GM12878 (cell line): ENCODE data around the gene SELPLG. TPM values are rescaled to one million over a fixed set of nuclear protein-coding genes. Genes with fewer than 3 reads are reported as not detected.

Experiments
- ATAC-seq: fragments of 200-7000 bp; cut with Tn5 transposase; 3 replicates; pipeline ENCODE4 v1.9.1; 2020; ENCODE audit warnings: mild to moderate bottlenecking, moderate library complexity
- BruUV-seq: library from RNA; stranded (reverse); fragments of 400-500 nt; replicated peaks from 2 replicates; lab custom pipeline; 2021; lab: Mats Ljungman, UMichigan
- CTCF ChIA-PET: fragments of 300-600 bp; sonication (Branson Sonifier 250); formaldehyde crosslinking; extraction: SDS; loops from one replicate; lab custom pipeline; 2021; ENCODE audit warnings: inconsistent platforms; lab: Yijun Ruan, JAX
- POLR2A ChIA-PET: fragments of 350-600 bp; formaldehyde crosslinking; extraction: SDS; loops from one replicate; lab custom pipeline; 2021; ENCODE audit warnings: inconsistent platforms; lab: Charles Lee
- RAD21 ChIA-PET: fragments of 300-600 bp; sonication (Branson Sonifier 250); formaldehyde crosslinking; loops from one replicate; lab custom pipeline; 2023; ENCODE audit warnings: antibody characterized with exemption; ENCODE audit not compliant: unreplicated experiment; lab: Charles Lee
- SMC1A ChIA-PET: fragments of 300-600 bp; sonication (Branson Sonifier 250); formaldehyde crosslinking; loops from one replicate; lab custom pipeline; 2023; ENCODE audit not compliant: unreplicated experiment, uncharacterized antibody; lab: Charles Lee
- DNase-seq: peaks from one replicate; pipeline ENCODE4 v3.0.0-alpha.2; 2011; ENCODE audit warnings: low read depth, low spot score
- FAIRE-seq: peaks from 3 replicates; lab custom pipeline; 2011; peaks lifted over from hg19 to GRCh38; lab: Jason Lieb, UNC
- H2AFZ ChIP-seq: 2 replicates; pipeline ENCODE4 v1.6.0; 2011; ENCODE audit warnings: low read depth, low read length, control low read depth; ENCODE audit not compliant: control insufficient read depth
- H3K27ac ChIP-seq: 2 replicates; pipeline ENCODE4 v1.5.1; 2011; ENCODE audit warnings: control low read depth; ENCODE audit not compliant: control insufficient read depth, insufficient read depth
- H3K27me3 ChIP-seq, 2 experiments: replicated peaks in 1 of 2; 2 replicates each; pipeline versions ENCODE4 v1.6.0 to v1.6.1; 2011; ENCODE audit warnings: low read length in 1 of 2; ENCODE audit not compliant: control insufficient read depth in 2 of 2, insufficient read depth in 2 of 2
- H3K36me3 ChIP-seq, 2 experiments: 2 replicates each; pipeline ENCODE4 v1.5.1; 2011; ENCODE audit warnings: low read length in 1 of 2; ENCODE audit not compliant: control insufficient read depth in 2 of 2, insufficient read depth in 2 of 2
- H3K4me1 ChIP-seq: 2 replicates; pipeline ENCODE4 v1.6.1; 2011; ENCODE audit warnings: mild to moderate bottlenecking, low read length, moderate library complexity, mixed read lengths; ENCODE audit not compliant: control insufficient read depth, insufficient read depth
- H3K4me2 ChIP-seq: 2 replicates; pipeline ENCODE4 v1.6.0; 2011; ENCODE audit warnings: control low read depth; ENCODE audit not compliant: control insufficient read depth, insufficient read depth
- H3K4me3 ChIP-seq: fragments of 200-600 bp; sonication (generic); 2 replicates; pipeline ENCODE4 v1.5.1; 2016
- H3K79me2 ChIP-seq: 2 replicates; pipeline ENCODE4 v1.6.0; 2011; ENCODE audit warnings: low read length; ENCODE audit not compliant: control insufficient read depth, insufficient read depth
- H3K9ac ChIP-seq: 2 replicates; pipeline ENCODE4 v1.8.0; 2011; ENCODE audit warnings: low read length, control low read depth, mixed read lengths; ENCODE audit not compliant: control insufficient read depth, insufficient read depth
- H3K9me3 ChIP-seq: replicated peaks from 3 replicates; pipeline ENCODE4 v1.5.1; 2011; ENCODE audit warnings: mild to moderate bottlenecking, low read length; ENCODE audit not compliant: control insufficient read depth, insufficient read depth
- H4K20me1 ChIP-seq: 2 replicates; pipeline ENCODE4 v1.6.0; 2011; ENCODE audit not compliant: control insufficient read depth, insufficient read depth
- ATF7 ChIP-seq: fragments of 450-650 bp; IDR thresholded peaks from 2 replicates; pipeline ENCODE4 v1.6.1; 2016; ENCODE audit warnings: low read depth, mild to moderate bottlenecking
- GATAD2B ChIP-seq: fragments of 450-650 bp; conservative IDR thresholded peaks from 2 replicates; pipeline ENCODE4 v1.6.1; 2017; ENCODE audit warnings: low read depth, mild to moderate bottlenecking, moderate library complexity
- MYB ChIP-seq: fragments of 150-350 bp; IDR thresholded peaks from 2 replicates; pipeline ENCODE4 v1.6.1; 2014; ENCODE audit warnings: mild to moderate bottlenecking, low read depth, low read length, borderline replicate concordance
- NBN ChIP-seq: fragments of 450-650 bp; IDR thresholded peaks from 2 replicates; pipeline ENCODE4 v1.6.1; 2016
- RB1 ChIP-seq: fragments of 450-650 bp; formaldehyde crosslinking; IDR thresholded peaks from 2 replicates; pipeline ENCODE4 v1.6.1; 2017; ENCODE audit warnings: mild to moderate bottlenecking, borderline replicate concordance
- RBBP5 ChIP-seq: fragments of 200-600 bp; sonication (generic); conservative IDR thresholded peaks from 2 replicates; pipeline ENCODE4 v1.6.1; 2016
- SMARCA5 ChIP-seq: fragments of 450-650 bp; IDR thresholded peaks from 2 replicates; pipeline ENCODE4 v1.6.1; 2017; ENCODE audit warnings: mild to moderate bottlenecking
- WGBS: methylation state at CpG from one replicate; pipeline ENCODE4 v1.1.6; 2016; ENCODE audit warnings: low lambda C conversion rate; ENCODE audit not compliant: insufficient replicate concordance, insufficient coverage; ENCODE audit errors: missing lambda C conversion rate; 5-methylcytosine and 5-hydroxymethylcytosine counted together
- in situ Hi-C: fragments of 300-500 bp; cut with MboI; formaldehyde crosslinking; loops from 9 replicates; pipeline ENCODE4 v1.14.3; 2018; ENCODE audit warnings: mixed read lengths
- intact Hi-C: fragments of 100-400 bp; cut with micrococcal nuclease; formaldehyde crosslinking; loops from one replicate; pipeline ENCODE4 v1.14.2; 2022; ENCODE audit not compliant: unreplicated experiment
- polyA plus RNA-seq, 11 experiments: library from polyadenylated mRNA; depleted of rRNA in 4 of 11; unstranded in 6 of 11; stranded (reverse) in 5 of 11; fragments of >200 nt; fragmentation: Nextera tagmentation in 4 of 11; fragmentation: Illumina TruSeq in 1 of 11; extraction: Ambion mirVana in 4 of 11; extraction: Trizol in 1 of 11; gene quantifications; 1 replicate in 1 of 11; 2 replicates in 10 of 11; pipeline versions ENCODE4 v1.2.1 to v1.2.3, GENCODE V29; 2011 to 2016; ENCODE audit warnings: inconsistent platforms in 2 of 11, missing spikeins in 2 of 11, low read depth in 1 of 11
- total RNA-seq, 4 experiments: library from RNA; depleted of rRNA in 3 of 4; stranded (reverse); fragments of >200 nt in 3 of 4; fragmentation: Illumina TruSeq in 1 of 4; extraction: Trizol in 1 of 4; gene quantifications; 2 replicates each; pipeline versions ENCODE4 v1.2.1 to v1.2.3, GENCODE V29; 2013 to 2021
- TF ChIP-seq, protein P1 (sequence below): fragments of 450-650 bp; IDR thresholded peaks from 2 replicates; pipeline ENCODE4 v1.6.1; 2016; ENCODE audit warnings: mild to moderate bottlenecking
- TF ChIP-seq, protein P2 (sequence below): fragments of 450-650 bp; formaldehyde crosslinking; IDR thresholded peaks from 2 replicates; pipeline ENCODE4 v1.4.0; 2022; ENCODE audit warnings: mild to moderate bottlenecking, moderate library complexity
- TF ChIP-seq, protein P3 (sequence below): fragments of 450-650 bp; formaldehyde crosslinking; IDR thresholded peaks from 2 replicates; pipeline ENCODE4 v1.5.0; 2022; ENCODE audit warnings: mild to moderate bottlenecking, missing genetic modification characterization
- TF ChIP-seq, protein P4 (sequence below), 3 experiments: IDR thresholded peaks in 2 of 3; conservative IDR thresholded peaks in 1 of 3; 2 replicates each; pipeline ENCODE4 v1.5.1; 2011; ENCODE audit warnings: low read depth in 3 of 3, low read length in 3 of 3, mild to moderate bottlenecking in 3 of 3, control low read depth in 2 of 3, moderate library complexity in 2 of 3, inconsistent platforms in 1 of 3, mixed read lengths in 1 of 3; ENCODE audit not compliant: control insufficient read depth in 2 of 3, insufficient read depth in 1 of 3; ENCODE audit errors: extremely low read depth in 1 of 3

The SELPLG gene
- total and polyA plus RNA-seq, 10 of the 15 experiments (the other 5 are each of a cell fraction or from before 2014, with no cell fraction given): 3.2 to 32.3 (median 23.9) TPM

DNA sequence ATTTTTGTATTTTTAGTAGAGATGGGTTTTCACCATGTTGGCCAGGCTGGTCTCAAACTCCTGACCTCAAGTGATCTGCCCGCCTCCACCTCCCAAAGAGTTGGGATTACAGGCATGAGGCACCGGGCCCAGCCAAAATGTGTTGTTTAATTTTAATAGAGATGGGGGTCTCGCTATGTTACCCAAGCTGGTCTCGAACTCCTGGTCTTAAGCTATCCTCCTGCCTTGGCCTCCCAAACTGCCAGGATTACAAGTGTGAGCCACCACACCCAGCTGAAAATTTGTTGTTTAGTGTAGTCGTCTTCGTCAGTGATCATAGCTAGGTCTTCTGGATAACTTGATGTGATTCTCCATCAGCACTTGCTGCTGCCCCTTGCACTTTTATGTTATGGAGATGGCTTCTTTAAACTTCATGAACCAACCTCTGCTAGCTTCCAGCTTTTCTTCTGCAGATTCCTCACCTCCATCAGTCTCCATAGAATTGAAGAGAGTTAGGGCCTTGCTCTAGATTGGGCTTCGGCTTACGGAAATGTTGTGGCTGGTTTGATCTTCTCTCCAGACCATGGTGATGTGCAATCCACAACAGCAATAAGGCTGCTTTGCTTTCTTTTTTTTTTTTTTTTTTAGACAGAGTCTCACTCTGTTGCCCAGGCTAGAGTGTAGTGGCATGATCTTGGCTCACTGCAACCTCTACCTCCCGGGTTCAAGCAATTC, 58.3 kb downstream of the SELPLG start:
- in situ Hi-C loops: no loop called here
- FAIRE-seq (no peak), ATAC-seq (no peak), DNase-seq (no peak)
- Histone ChIP-seq H3K4me2 (peak overlapping the region; percentile 28; the same call in 1 of the 2 replicates), H3K9ac (no peak overlapping the region), H3K4me3 (no peak overlapping the region), H4K20me1 (no peaks in the 10 kb centered on the region), H3K9me3 (no peaks in the 10 kb centered on the region; the same call in 2 of the 3 replicates), H3K79me2 (no peaks in the 10 kb centered on the region; the same call in none of the 2 replicates), H2AFZ (no peak overlapping the region), H3K36me3 (no peaks in the 10 kb centered on the region), H3K27me3 (no peaks in the 10 kb centered on the region), H3K27ac (peak overlapping the region; percentile 40), H3K4me1 (peaks cover 58% of the 10 kb centered on the region)
- BruUV-seq: no TSS peak
- ChIA-PET RAD21 (interaction anchor here (0.7 to 23.0 kb wide), 5 partner anchors 10 to 92 kb away, joined by 3 to 633 read pairs (median 24); partner anchors contain the start of gene SELPLG), POLR2A (interaction anchor here (0.6 to 14.2 kb wide), 7 partner anchors 9 to 158 kb away, joined by 3 to 199 read pairs (median 3); partner anchors contain the start of genes ISCU and SELPLG), SMC1A (interaction anchor here (0.7 to 26.5 kb wide), 11 partner anchors 8 to 229 kb away, joined by 3 to 718 read pairs (median 5); partner anchors contain the start of gene SELPLG), CTCF (interaction anchor here (0.6 to 21.5 kb wide), 6 partner anchors 11 to 229 kb away, joined by 3 to 866 read pairs (median 4); no protein-coding TSS in a partner anchor)
- over 99% methylated on average over 8 of the region's 9 CpGs for WGBS
- intact Hi-C loops: no loop called here
- TF ChIP-seq GATAD2B (no peak), NBN (no peak), RB1 (no peak), MYB (no peak), RBBP5 (no peak), ATF7 (no peak), SMARCA5 (no peak)
- TF ChIP-seq, protein P1, sequence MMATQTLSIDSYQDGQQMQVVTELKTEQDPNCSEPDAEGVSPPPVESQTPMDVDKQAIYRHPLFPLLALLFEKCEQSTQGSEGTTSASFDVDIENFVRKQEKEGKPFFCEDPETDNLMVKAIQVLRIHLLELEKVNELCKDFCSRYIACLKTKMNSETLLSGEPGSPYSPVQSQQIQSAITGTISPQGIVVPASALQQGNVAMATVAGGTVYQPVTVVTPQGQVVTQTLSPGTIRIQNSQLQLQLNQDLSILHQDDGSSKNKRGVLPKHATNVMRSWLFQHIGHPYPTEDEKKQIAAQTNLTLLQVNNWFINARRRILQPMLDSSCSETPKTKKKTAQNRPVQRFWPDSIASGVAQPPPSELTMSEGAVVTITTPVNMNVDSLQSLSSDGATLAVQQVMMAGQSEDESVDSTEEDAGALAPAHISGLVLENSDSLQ: no peak
- TF ChIP-seq, protein P2, sequence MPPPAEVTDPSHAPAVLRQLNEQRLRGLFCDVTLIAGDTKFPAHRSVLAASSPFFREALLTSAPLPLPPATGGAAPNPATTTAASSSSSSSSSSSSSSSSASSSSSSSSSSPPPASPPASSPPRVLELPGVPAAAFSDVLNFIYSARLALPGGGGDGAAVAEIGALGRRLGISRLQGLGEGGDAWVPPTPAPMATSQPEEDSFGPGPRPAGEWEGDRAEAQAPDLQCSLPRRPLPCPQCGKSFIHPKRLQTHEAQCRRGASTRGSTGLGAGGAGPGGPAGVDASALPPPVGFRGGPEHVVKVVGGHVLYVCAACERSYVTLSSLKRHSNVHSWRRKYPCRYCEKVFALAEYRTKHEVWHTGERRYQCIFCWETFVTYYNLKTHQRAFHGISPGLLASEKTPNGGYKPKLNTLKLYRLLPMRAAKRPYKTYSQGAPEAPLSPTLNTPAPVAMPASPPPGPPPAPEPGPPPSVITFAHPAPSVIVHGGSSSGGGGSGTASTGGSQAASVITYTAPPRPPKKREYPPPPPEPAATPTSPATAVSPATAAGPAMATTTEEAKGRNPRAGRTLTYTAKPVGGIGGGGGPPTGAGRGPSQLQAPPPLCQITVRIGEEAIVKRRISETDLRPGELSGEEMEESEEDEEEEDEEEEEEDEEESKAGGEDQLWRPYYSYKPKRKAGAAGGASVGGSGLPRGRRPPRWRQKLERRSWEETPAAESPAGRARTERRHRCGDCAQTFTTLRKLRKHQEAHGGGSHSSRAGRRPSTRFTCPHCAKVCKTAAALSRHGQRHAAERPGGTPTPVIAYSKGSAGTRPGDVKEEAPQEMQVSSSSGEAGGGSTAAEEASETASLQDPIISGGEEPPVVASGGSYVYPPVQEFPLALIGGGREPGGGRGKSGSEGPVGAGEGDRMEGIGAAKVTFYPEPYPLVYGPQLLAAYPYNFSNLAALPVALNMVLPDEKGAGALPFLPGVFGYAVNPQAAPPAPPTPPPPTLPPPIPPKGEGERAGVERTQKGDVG (CRISPR knock-in tag): no peak
- TF ChIP-seq, protein P3, sequence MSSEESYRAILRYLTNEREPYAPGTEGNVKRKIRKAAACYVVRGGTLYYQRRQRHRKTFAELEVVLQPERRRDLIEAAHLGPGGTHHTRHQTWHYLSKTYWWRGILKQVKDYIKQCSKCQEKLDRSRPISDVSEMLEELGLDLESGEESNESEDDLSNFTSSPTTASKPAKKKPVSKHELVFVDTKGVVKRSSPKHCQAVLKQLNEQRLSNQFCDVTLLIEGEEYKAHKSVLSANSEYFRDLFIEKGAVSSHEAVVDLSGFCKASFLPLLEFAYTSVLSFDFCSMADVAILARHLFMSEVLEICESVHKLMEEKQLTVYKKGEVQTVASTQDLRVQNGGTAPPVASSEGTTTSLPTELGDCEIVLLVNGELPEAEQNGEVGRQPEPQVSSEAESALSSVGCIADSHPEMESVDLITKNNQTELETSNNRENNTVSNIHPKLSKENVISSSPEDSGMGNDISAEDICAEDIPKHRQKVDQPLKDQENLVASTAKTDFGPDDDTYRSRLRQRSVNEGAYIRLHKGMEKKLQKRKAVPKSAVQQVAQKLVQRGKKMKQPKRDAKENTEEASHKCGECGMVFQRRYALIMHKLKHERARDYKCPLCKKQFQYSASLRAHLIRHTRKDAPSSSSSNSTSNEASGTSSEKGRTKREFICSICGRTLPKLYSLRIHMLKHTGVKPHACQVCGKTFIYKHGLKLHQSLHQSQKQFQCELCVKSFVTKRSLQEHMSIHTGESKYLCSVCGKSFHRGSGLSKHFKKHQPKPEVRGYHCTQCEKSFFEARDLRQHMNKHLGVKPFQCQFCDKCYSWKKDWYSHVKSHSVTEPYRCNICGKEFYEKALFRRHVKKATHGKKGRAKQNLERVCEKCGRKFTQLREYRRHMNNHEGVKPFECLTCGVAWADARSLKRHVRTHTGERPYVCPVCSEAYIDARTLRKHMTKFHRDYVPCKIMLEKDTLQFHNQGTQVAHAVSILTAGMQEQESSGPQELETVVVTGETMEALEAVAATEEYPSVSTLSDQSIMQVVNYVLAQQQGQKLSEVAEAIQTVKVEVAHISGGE: no peak
- TF ChIP-seq, protein P4, sequence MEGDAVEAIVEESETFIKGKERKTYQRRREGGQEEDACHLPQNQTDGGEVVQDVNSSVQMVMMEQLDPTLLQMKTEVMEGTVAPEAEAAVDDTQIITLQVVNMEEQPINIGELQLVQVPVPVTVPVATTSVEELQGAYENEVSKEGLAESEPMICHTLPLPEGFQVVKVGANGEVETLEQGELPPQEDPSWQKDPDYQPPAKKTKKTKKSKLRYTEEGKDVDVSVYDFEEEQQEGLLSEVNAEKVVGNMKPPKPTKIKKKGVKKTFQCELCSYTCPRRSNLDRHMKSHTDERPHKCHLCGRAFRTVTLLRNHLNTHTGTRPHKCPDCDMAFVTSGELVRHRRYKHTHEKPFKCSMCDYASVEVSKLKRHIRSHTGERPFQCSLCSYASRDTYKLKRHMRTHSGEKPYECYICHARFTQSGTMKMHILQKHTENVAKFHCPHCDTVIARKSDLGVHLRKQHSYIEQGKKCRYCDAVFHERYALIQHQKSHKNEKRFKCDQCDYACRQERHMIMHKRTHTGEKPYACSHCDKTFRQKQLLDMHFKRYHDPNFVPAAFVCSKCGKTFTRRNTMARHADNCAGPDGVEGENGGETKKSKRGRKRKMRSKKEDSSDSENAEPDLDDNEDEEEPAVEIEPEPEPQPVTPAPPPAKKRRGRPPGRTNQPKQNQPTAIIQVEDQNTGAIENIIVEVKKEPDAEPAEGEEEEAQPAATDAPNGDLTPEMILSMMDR (IDR thresholded peaks at IDR 0.05 in 2 of 3, conservative IDR thresholded peaks at IDR 0.05 in 1 of 3; ENCODE audit: control insufficient read depth in 2 of 3, extremely low read depth in 1 of 3, insufficient read depth in 1 of 3, low read depth in 3 of 3, low read length in 3 of 3): no peak
